RWPE2 (cell line): ENCODE results near the gene C1orf21.

ENCODE experiments used
- ATAC-seq: fragments of 200-7000 bp; cut with Tn5 transposase; 3 replicates; pipeline ENCODE4 v1.9.1; 2021; ENCODE audit warnings: low read depth
- DNase-seq: peaks from one replicate; pipeline ENCODE4 v3.0.0-alpha.2; 2020; ENCODE audit warnings: low spot score
- H3K27ac ChIP-seq: fragments of 450-650 bp; 2 replicates; pipeline ENCODE4 v1.5.1; 2017; ENCODE audit warnings: mild to moderate bottlenecking; ENCODE audit not compliant: poor library complexity, severe bottlenecking
- H3K27me3 ChIP-seq: fragments of 250-450 bp; sonication (Bioruptor Pico); 2 replicates; pipeline ENCODE4 v1.5.1; 2021; ENCODE audit warnings: mild to moderate bottlenecking, moderate library complexity; ENCODE audit not compliant: insufficient read depth, poor library complexity, severe bottlenecking
- H3K36me3 ChIP-seq: fragments of 250-450 bp; sonication (Bioruptor Pico); 2 replicates; pipeline ENCODE4 v1.5.1; 2020; ENCODE audit warnings: low read depth, mild to moderate bottlenecking, moderate library complexity
- H3K4me1 ChIP-seq: fragments of 250-450 bp; sonication (Bioruptor Pico); 2 replicates; pipeline ENCODE4 v1.5.1; 2021; ENCODE audit warnings: mild to moderate bottlenecking, moderate library complexity; ENCODE audit not compliant: insufficient read depth, poor library complexity, severe bottlenecking
- H3K4me3 ChIP-seq: fragments of 250-450 bp; sonication (Bioruptor Pico); 2 replicates; pipeline ENCODE4 v1.5.1; 2021; ENCODE audit warnings: mild to moderate bottlenecking, moderate library complexity; ENCODE audit not compliant: severe bottlenecking
- H3K9me3 ChIP-seq: fragments of 250-450 bp; sonication (Bioruptor Pico); 2 replicates; pipeline ENCODE4 v1.5.1; 2021; ENCODE audit warnings: mild to moderate bottlenecking, moderate library complexity; ENCODE audit not compliant: severe bottlenecking
- TF ChIP-seq, protein P1 (sequence below): fragments of 450-650 bp; IDR thresholded peaks from one replicate; pipeline ENCODE4 v1.5.1; 2017; ENCODE audit warnings: mild to moderate bottlenecking, moderate library complexity; ENCODE audit not compliant: poor library complexity, severe bottlenecking

Gene C1orf21

DNA sequence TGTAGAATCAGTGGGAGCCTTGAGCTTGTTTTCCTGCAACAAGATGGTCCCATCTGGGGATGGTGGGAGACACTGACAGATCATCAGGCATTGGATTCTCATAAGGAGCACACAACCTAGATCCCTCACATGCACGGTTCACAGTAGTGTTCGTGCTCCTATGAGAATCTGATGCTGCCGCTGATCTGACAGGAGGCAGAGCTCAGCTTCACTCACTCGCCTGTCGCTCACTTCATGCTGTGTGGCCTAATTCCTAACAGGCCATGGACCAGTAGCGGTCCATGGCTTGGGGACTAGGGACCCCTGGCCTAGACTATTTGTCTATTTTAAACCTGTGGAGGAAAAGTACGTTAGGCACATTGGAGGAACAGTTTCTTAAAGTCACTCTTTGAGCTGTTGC is 227.8 kb downstream of the C1orf21 start:
- no peak overlapping the region for H3K4me3 ChIP-seq
- H3K36me3 ChIP-seq = no peaks in the 10 kb centered on the region
- H3K27me3 ChIP-seq = no peaks in the 10 kb centered on the region
- no peak for ATAC-seq
- TF ChIP-seq, protein P1, sequence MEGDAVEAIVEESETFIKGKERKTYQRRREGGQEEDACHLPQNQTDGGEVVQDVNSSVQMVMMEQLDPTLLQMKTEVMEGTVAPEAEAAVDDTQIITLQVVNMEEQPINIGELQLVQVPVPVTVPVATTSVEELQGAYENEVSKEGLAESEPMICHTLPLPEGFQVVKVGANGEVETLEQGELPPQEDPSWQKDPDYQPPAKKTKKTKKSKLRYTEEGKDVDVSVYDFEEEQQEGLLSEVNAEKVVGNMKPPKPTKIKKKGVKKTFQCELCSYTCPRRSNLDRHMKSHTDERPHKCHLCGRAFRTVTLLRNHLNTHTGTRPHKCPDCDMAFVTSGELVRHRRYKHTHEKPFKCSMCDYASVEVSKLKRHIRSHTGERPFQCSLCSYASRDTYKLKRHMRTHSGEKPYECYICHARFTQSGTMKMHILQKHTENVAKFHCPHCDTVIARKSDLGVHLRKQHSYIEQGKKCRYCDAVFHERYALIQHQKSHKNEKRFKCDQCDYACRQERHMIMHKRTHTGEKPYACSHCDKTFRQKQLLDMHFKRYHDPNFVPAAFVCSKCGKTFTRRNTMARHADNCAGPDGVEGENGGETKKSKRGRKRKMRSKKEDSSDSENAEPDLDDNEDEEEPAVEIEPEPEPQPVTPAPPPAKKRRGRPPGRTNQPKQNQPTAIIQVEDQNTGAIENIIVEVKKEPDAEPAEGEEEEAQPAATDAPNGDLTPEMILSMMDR = no peak
- peaks cover 11% of the 10 kb centered on the region for H3K4me1 ChIP-seq
- no peak for DNase-seq
- no peaks in the 10 kb centered on the region for H3K9me3 ChIP-seq
- H3K27ac ChIP-seq = no peak overlapping the region

DNA sequence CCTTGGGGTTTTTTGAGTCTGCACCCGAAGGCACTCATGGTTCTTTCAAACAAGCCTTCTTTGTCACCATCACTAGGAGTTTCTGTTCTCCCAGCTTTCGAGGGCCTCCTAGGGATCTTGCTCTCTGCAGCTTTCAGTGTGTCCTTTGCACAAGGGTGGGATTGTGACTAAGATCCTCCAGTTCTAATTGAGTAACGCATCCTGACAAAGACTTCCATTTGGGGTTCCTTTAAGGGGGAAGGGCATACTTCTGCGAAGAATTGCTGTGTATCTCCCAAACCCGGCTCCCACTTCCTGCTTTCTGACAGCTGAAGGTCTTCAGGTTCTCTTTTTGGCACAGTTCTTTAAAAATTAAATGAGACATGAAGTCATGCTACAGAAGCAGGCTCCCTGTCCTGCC is 228.5 kb downstream of the C1orf21 start:
- Histone ChIP-seq H3K9me3 (no peaks in the 10 kb centered on the region), H3K27ac (no peak overlapping the region), H3K27me3 (no peaks in the 10 kb centered on the region), H3K4me3 (no peak overlapping the region), H3K4me1 (peaks cover 11% of the 10 kb centered on the region), H3K36me3 (no peaks in the 10 kb centered on the region)
- DNase-seq (no peak), ATAC-seq (no peak)
- TF ChIP-seq, protein P1 = no peak

DNA sequence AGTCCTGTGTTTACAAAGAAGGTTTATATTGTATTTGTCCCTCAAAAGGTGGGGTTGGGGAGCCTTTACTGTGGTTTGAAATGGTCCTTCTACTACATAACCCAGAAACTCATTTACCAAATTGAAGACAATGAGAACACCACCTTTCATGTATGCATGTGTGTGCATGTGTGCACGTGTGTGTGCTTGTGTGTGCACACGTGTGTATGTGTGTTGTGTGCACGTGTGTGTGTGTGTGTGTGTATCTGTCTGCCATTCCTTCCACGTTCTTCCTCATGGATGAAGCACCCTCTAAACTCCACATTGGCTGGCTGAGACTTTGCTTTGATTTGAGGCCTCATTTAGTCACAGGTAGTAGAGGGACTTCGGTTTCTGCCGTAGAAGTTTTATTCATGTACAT is 229.7 kb downstream of the C1orf21 start:
- TF ChIP-seq, protein P1 = no peak
- Histone ChIP-seq H3K9me3 (no peaks in the 10 kb centered on the region), H3K27ac (no peak overlapping the region), H3K36me3 (no peaks in the 10 kb centered on the region), H3K4me1 (peaks cover 9% of the 10 kb centered on the region), H3K27me3 (no peaks in the 10 kb centered on the region), H3K4me3 (no peak overlapping the region)
- DNase-seq = no peak
- no peak for ATAC-seq

DNA sequence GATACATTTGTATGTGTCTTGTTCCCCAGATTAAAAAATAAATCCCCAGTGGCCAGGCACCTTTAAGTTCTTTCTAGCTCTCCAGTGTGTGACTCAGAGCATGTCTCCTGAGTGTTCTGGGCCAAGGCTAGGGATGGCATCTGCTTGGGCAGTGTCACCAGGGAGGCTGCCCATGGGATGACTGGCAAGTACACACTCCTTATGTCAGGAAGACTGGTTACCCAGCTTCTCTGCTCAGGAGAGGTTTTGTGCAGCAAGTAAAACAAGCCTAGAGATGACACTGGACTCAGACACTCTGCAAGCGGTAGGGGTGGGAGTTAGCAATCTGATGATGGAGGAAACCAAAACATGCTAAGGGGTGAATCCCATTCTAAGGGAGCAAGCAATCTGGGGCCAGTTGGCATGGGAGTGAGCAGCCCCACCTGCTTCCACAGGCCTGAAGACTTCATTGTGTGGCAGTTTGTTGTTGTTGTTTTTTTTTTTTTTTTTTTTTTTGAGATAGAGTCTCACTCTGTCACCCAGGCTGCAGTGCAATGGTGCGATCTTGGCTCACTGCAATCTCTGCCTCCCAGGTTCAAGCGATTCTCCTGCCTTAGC is 230.7 kb downstream of the C1orf21 start:
- no peak for ATAC-seq
- Histone ChIP-seq H3K27ac (no peak overlapping the region), H3K36me3 (no peaks in the 10 kb centered on the region), H3K9me3 (no peaks in the 10 kb centered on the region), H3K4me3 (no peak overlapping the region), H3K4me1 (peaks cover 11% of the 10 kb centered on the region), H3K27me3 (no peaks in the 10 kb centered on the region)
- no peak for DNase-seq
- TF ChIP-seq, protein P1 = no peak

DNA sequence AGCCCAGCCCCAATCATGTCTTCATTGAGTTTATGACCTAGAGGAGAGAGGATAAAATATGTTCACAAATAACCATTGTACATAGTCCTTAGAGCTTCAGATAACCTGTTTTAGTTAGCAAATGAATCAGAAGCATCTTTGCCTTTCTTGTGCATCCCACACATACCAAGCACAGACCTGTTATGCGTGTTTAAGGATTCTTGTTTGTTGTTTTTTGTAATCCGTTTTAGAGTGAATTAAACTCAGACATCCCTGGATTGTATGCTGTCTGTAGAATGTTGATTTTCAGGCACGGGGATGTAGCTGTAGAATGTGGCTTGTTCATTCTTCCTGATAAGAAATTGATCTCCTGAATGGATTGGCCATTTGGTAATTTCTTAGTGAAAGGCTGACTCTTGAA is 232.0 kb downstream of the C1orf21 start:
- Histone ChIP-seq H3K27ac (no peak overlapping the region), H3K4me3 (no peak overlapping the region), H3K36me3 (no peaks in the 10 kb centered on the region), H3K27me3 (no peaks in the 10 kb centered on the region), H3K4me1 (peaks cover 23% of the 10 kb centered on the region), H3K9me3 (no peaks in the 10 kb centered on the region)
- ATAC-seq (no peak), DNase-seq (no peak)
- TF ChIP-seq, protein P1 = no peak
